ENCODE data around the gene ZNF773. TPM values are rescaled to one million over a fixed set of nuclear protein-coding genes. Genes with fewer than 3 reads are reported as not detected.
A peak's percentile ranks its signal among the peaks of the same experiment; 100 is the strongest.

Gene ZNF773
- polyA plus RNA-seq, 1 of the 3 experiments (the other 2 are of a cell fraction), result 6.6 TPM

DNA sequence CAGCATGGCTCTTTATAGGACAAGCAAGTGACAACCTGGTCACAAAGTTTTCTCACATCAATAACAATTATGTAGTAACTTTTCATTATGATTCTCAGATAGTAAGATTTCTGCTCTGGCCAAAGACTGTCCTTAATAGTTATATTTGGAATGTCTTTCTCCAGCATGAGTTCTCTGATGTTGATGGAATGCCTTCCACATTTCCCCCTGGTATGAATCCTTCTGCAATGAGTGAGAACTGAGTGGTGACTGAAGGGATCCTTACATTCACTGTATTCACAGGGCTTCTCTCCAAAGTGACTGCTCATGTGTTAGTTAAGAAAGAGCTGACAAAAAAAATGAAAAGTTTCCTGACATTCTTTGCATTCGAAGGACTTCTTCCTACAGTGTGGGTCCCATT lies 46.8 kb downstream of the ZNF773 start:
- H3F3A ChIP-seq (replicated peaks; ENCODE audit: insufficient read depth), result peaks cover 2% of the 10 kb centered on the region
- peaks cover 30% of the 10 kb centered on the region; the same call in 1 of the 2 replicates for H3K9me3 ChIP-seq
- peaks cover 80 to 100% of the 10 kb centered on the region in 2 experiments for H3K36me3 ChIP-seq (replicated peaks in 1 of 2; ENCODE audit: control insufficient read depth in 1 of 2, insufficient read depth in 2 of 2, low read length in 1 of 2)

More for the DNA sequence above, 46.8 kb downstream of the ZNF773 start:
- Histone ChIP-seq H3K27me3 (ENCODE audit: insufficient read depth) (no peaks in the 10 kb centered on the region), H2AFZ (ENCODE audit: low read depth) (no peak overlapping the region), H3K9me2 (no peaks in the 10 kb centered on the region), H3K79me2 (ENCODE audit: insufficient read depth) (peaks cover 4% of the 10 kb centered on the region; the same call in 1 of the 2 replicates), H4K20me1 (ENCODE audit: insufficient read depth) (no peaks in the 10 kb centered on the region), H3K9ac (no peak overlapping the region), H3K4me2 (no peak overlapping the region), H3K27ac (ENCODE audit: low read depth in 2 of 2, low read length in 1 of 2) (no peak overlapping the region), H3K4me1 (ENCODE audit: control insufficient read depth in 1 of 2, insufficient read depth in 2 of 2, low read depth in 1 of 2, low read length in 1 of 2) (no peaks in the 10 kb centered on the region), H3K4me3 (ENCODE audit: low read depth in 2 of 2, low read length in 1 of 2) (peak overlapping the region in 1 of 2 experiments; percentile 28; a peak in 1 of 4 replicates)
- no peak for DNase-seq
- ChIA-PET POLR2A (no interaction called here), CTCF (no interaction called here)
- 88% methylated on average over 1 of the region's 1 CpG for WGBS (ENCODE audit: low lambda C conversion rate)
- TF ChIP-seq RCOR1 (IDR thresholded peaks at IDR 0.05; ENCODE audit: low read length) (no peak), YY1 (IDR thresholded peaks at IDR 0.05; ENCODE audit: low read depth) (no peak), USF1 (IDR thresholded peaks at IDR 0.05; ENCODE audit: borderline replicate concordance, low read depth) (no peak), SMC3 (IDR thresholded peaks at IDR 0.05; ENCODE audit: low read depth, low read length) (no peak), EP300 (IDR thresholded peaks at IDR 0.05; ENCODE audit: borderline replicate concordance in 1 of 2, low read depth in 1 of 2, low read length in 1 of 2) (no peak), RXRA (IDR thresholded peaks at IDR 0.05; ENCODE audit: borderline replicate concordance, low read depth) (no peak), GATA2 (CRISPR knock-in tag; IDR thresholded peaks at IDR 0.05) (no peak), MEF2A (IDR thresholded peaks at IDR 0.05; ENCODE audit: borderline replicate concordance, low read depth) (no peak), IRF3 (IDR thresholded peaks at IDR 0.05; ENCODE audit: low read depth, low read length) (no peak), GABPA (IDR thresholded peaks at IDR 0.05; ENCODE audit: low read depth) (no peak), TCF12 (IDR thresholded peaks at IDR 0.05) (no peak), MXI1 (IDR thresholded peaks at IDR 0.05; ENCODE audit: low read depth, low read length) (no peak), CTCF (IDR thresholded peaks at IDR 0.05) (no peak), JUND (IDR thresholded peaks at IDR 0.05) (no peak), NFIC (IDR thresholded peaks at IDR 0.05; ENCODE audit: borderline replicate concordance) (no peak), FOXM1 (IDR thresholded peaks at IDR 0.05; ENCODE audit: low read depth) (no peak), SIN3A (IDR thresholded peaks at IDR 0.05; ENCODE audit: borderline replicate concordance, low read depth, low read length) (no peak), TEAD4 (IDR thresholded peaks at IDR 0.05; ENCODE audit: borderline replicate concordance, insufficient read depth) (no peak), NRF1 (IDR thresholded peaks at IDR 0.05; ENCODE audit: low read depth, low read length) (no peak)
- TF ChIP-seq, protein P1, sequence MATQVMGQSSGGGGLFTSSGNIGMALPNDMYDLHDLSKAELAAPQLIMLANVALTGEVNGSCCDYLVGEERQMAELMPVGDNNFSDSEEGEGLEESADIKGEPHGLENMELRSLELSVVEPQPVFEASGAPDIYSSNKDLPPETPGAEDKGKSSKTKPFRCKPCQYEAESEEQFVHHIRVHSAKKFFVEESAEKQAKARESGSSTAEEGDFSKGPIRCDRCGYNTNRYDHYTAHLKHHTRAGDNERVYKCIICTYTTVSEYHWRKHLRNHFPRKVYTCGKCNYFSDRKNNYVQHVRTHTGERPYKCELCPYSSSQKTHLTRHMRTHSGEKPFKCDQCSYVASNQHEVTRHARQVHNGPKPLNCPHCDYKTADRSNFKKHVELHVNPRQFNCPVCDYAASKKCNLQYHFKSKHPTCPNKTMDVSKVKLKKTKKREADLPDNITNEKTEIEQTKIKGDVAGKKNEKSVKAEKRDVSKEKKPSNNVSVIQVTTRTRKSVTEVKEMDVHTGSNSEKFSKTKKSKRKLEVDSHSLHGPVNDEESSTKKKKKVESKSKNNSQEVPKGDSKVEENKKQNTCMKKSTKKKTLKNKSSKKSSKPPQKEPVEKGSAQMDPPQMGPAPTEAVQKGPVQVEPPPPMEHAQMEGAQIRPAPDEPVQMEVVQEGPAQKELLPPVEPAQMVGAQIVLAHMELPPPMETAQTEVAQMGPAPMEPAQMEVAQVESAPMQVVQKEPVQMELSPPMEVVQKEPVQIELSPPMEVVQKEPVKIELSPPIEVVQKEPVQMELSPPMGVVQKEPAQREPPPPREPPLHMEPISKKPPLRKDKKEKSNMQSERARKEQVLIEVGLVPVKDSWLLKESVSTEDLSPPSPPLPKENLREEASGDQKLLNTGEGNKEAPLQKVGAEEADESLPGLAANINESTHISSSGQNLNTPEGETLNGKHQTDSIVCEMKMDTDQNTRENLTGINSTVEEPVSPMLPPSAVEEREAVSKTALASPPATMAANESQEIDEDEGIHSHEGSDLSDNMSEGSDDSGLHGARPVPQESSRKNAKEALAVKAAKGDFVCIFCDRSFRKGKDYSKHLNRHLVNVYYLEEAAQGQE (IDR thresholded peaks at IDR 0.05; ENCODE audit: low read depth, low read length), result no peak

All from SK-N-SH (cell line).